Right atrium auricular region (tissue), 2 donors: ENCODE results near the gene SPAG5. TPM values are rescaled to one million over a fixed set of nuclear protein-coding genes. Genes with fewer than 3 reads are reported as not detected.

Source experiments
- DNase-seq: peaks from one replicate; pipeline ENCODE4 v3.0.0-alpha.2; 2019; ENCODE audit warnings: low spot score
- H3K27ac ChIP-seq, 2 donors: fragments of 200-600 bp; sonication (generic); 1 replicate in 1 of 2; 2 replicates in 1 of 2; pipeline ENCODE4 v1.5.1; 2016 to 2019
- H3K27me3 ChIP-seq, 2 donors: fragments of 200-600 bp; sonication (generic); one replicate each; pipeline versions ENCODE4 v1.5.1 to v1.6.0; 2017 to 2019
- H3K36me3 ChIP-seq: fragments of 200-600 bp; sonication (generic); one replicate; pipeline ENCODE4 v1.5.1; 2016
- H3K4me1 ChIP-seq, 2 donors: fragments of 200-600 bp; sonication (generic); one replicate each; pipeline versions ENCODE4 v1.5.1 to v1.6.0; 2017 to 2019
- H3K4me3 ChIP-seq, 2 donors: fragments of 200-600 bp; sonication (generic); 1 replicate in 1 of 2; 2 replicates in 1 of 2; pipeline ENCODE4 v1.5.1; 2017 to 2019; ENCODE audit warnings: mild to moderate bottlenecking in 1 of 2, moderate library complexity in 1 of 2
- H3K9me3 ChIP-seq, 2 donors: fragments of 200-600 bp; sonication (generic); one replicate each; pipeline ENCODE4 v1.5.1; 2019
- total RNA-seq, 2 donors: library from RNA; depleted of rRNA; stranded (reverse); fragments of >200 nt; gene quantifications; one replicate each; pipeline ENCODE4 v1.1.0, GENCODE V29; 2016
- TF ChIP-seq, protein P1 (sequence below), 2 donors: fragments of 200-600 bp; sonication (generic); IDR thresholded peaks; one replicate each; pipeline ENCODE4 v1.5.1; 2019; ENCODE audit warnings: antibody characterized with exemption in 2 of 2

SPAG5 gene
- total RNA-seq, 2 donors from 2014 or later, result 0.98 to 1.1 TPM

DNA sequence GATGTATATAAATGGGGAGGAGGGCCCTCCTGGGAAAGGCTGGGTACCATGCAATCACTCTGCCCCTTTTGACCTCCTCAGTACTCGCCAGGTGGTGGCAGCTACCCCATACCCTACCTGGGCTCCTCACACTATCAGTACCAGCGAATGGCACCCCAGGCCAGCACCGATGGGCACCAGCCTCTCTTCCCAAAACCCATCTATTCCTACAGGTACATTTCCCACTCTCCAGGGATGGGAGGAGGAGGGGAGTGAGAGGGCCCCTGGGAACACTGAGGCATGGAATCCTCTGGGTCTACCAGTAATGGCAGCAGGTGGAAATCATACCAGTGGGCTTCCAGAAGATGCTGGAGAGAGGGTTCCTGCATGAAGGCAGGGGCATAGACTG is 69.8 kb downstream of the SPAG5 start:
- Histone ChIP-seq H3K4me1 (no peaks in the 10 kb centered on the region), H3K4me3 (no peak overlapping the region), H3K9me3 (no peaks in the 10 kb centered on the region), H3K36me3 (no peaks in the 10 kb centered on the region), H3K27me3 (no peaks in the 10 kb centered on the region), H3K27ac (no peak overlapping the region)
- DNase-seq, result no peak
- TF ChIP-seq, protein P1, sequence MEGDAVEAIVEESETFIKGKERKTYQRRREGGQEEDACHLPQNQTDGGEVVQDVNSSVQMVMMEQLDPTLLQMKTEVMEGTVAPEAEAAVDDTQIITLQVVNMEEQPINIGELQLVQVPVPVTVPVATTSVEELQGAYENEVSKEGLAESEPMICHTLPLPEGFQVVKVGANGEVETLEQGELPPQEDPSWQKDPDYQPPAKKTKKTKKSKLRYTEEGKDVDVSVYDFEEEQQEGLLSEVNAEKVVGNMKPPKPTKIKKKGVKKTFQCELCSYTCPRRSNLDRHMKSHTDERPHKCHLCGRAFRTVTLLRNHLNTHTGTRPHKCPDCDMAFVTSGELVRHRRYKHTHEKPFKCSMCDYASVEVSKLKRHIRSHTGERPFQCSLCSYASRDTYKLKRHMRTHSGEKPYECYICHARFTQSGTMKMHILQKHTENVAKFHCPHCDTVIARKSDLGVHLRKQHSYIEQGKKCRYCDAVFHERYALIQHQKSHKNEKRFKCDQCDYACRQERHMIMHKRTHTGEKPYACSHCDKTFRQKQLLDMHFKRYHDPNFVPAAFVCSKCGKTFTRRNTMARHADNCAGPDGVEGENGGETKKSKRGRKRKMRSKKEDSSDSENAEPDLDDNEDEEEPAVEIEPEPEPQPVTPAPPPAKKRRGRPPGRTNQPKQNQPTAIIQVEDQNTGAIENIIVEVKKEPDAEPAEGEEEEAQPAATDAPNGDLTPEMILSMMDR (IDR thresholded peaks at IDR 0.05), result no peak

DNA sequence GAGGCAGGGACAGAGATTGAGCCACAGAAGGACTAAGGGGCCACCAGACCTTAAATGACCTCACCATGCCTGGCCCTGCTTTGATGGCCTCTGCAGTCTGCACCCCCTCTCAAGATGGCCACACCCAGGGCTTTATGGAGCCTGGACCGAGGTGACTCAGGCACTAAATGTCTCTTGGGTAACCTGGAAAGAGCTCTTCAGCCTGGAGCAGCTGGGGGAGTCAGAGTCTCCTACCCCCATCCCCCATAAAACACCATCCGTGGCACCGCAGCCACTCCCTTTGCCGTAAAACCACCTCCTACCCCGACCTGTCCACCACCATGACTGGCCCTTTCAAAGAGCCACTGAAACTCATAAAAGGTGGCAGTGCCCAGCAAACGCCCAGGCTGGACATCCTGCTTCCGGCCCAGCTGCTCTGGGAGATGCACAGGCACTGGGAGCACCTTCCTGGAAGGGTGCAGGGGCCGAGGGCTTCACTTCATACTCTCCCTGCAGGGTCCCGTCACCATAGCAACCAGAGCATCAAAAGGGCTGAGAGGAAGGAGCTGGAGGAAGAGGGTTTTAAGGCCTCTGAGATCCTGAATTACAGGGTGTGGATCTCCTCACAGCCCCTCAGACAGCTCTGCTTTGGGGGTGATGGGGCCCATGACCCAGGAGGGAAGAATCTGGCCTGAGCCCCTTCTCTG is 70.4 kb downstream of the SPAG5 start:
- Histone ChIP-seq H3K27ac (no peak overlapping the region), H3K36me3 (no peaks in the 10 kb centered on the region), H3K4me1 (no peaks in the 10 kb centered on the region), H3K27me3 (no peaks in the 10 kb centered on the region), H3K4me3 (no peak overlapping the region), H3K9me3 (no peaks in the 10 kb centered on the region)
- no peak for DNase-seq
- TF ChIP-seq, protein P1 (IDR thresholded peaks at IDR 0.05), result no peak

DNA sequence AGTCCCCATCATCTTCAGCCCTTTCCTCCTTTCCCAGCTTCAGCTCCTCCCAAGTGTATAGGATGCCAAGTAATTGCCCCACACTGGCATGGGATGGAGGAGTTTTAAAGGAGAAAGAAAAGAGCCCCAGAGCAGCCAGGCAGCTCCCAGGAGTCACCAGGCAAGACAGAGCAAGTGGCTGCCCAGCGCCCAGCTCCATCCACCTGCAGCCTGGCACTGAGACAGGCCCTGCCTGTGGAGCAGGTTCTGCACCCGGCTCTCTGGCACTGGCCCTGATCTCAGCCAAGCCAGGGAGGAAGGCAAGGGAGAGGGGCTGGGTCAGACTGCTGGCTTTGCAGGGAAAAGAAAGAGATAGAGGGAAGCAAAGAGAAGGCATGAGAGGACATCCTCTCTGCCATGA is 71.0 kb downstream of the SPAG5 start:
- Histone ChIP-seq H3K27me3 (no peaks in the 10 kb centered on the region), H3K36me3 (no peaks in the 10 kb centered on the region), H3K27ac (no peak overlapping the region), H3K9me3 (no peaks in the 10 kb centered on the region), H3K4me3 (no peak overlapping the region), H3K4me1 (no peaks in the 10 kb centered on the region)
- no peak for DNase-seq
- TF ChIP-seq, protein P1 (IDR thresholded peaks at IDR 0.05), result no peak

Other genes with a start within 250 kb of the SPAG5 start
- 100 to 1,000 TPM in 1 of 2 donors, 10 to 100 TPM in 1; 98.9 to 108 TPM for gene POLDIP2, start 241.5 kb downstream of the SPAG5 start, total RNA-seq
- gene SEBOX, start 233.8 kb downstream of the SPAG5 start, total RNA-seq, result not detected
- 10 to 100 TPM in 1 of 2 donors, 1 to 10 TPM in 1; 5.4 to 86.7 TPM for gene VTN, start 228.7 kb downstream of the SPAG5 start, total RNA-seq
- gene SARM1, start 227.3 kb downstream of the SPAG5 start, total RNA-seq, result 1 to 10 TPM; 6.2 to 7.7 TPM
- gene SLC46A1, start 192.8 kb downstream of the SPAG5 start, total RNA-seq, result 1 to 10 TPM; 3.7 to 6.8 TPM
- not detected for gene SLC13A2, start 125.4 kb downstream of the SPAG5 start, total RNA-seq
- not detected for gene FOXN1, start 92.7 kb downstream of the SPAG5 start, total RNA-seq
- gene UNC119, start 46.4 kb downstream of the SPAG5 start, total RNA-seq, result 10 to 100 TPM; 19.6 to 30.3 TPM
- gene PIGS, start 27.5 kb downstream of the SPAG5 start, total RNA-seq, result 10 to 100 TPM; 51.6 to 74.8 TPM
- 100 to 1,000 TPM; 355 to 363 TPM for gene ALDOC, start 22.1 kb downstream of the SPAG5 start, total RNA-seq
- 1 to 10 TPM; 1.3 to 1.8 TPM for gene RSKR, start 15.2 kb upstream of the SPAG5 start, total RNA-seq
- gene BLTP2, start 46.1 kb upstream of the SPAG5 start, total RNA-seq, result 10 to 100 TPM; 62.5 to 70.3 TPM
- gene SDF2, start 62.9 kb upstream of the SPAG5 start, total RNA-seq, result 10 to 100 TPM; 23.0 to 32.5 TPM
- gene SUPT6H, start 63.2 kb upstream of the SPAG5 start, total RNA-seq, result 10 to 100 TPM; 28.5 to 45.4 TPM
- 1 to 10 TPM in 1 of 2 donors, under 1 TPM in 1; 0.94 to 1.4 TPM for gene PROCA1, start 112.9 kb upstream of the SPAG5 start, total RNA-seq
- 100 to 1,000 TPM in 1 of 2 donors, 10 to 100 TPM in 1; 55.8 to 139 TPM for gene RAB34, start 118.8 kb upstream of the SPAG5 start, total RNA-seq
- gene RPL23A, start 121.0 kb upstream of the SPAG5 start, total RNA-seq, result 100 to 1,000 TPM; 231 to 505 TPM
- 1 to 10 TPM in 1 of 2 donors, not detected in 1; 1.7 TPM for gene TLCD1, start 127.2 kb upstream of the SPAG5 start, total RNA-seq
- gene NEK8, start 129.8 kb upstream of the SPAG5 start, total RNA-seq, result 1 to 10 TPM; 1.0 to 1.1 TPM
- 1 to 10 TPM; 3.3 to 6.7 TPM for gene TRAF4, start 145.0 kb upstream of the SPAG5 start, total RNA-seq
- gene FAM222B, start 243.8 kb upstream of the SPAG5 start, total RNA-seq, result 10 to 100 TPM; 26.5 to 30.0 TPM